Measurements from ENCODE around the gene ARID5B. TPM values are rescaled to one million over a fixed set of nuclear protein-coding genes. Genes with fewer than 3 reads are reported as not detected.

ARID5B gene
- total RNA-seq, 1 experiment from 2014 or later: 2.3 TPM

DNA sequence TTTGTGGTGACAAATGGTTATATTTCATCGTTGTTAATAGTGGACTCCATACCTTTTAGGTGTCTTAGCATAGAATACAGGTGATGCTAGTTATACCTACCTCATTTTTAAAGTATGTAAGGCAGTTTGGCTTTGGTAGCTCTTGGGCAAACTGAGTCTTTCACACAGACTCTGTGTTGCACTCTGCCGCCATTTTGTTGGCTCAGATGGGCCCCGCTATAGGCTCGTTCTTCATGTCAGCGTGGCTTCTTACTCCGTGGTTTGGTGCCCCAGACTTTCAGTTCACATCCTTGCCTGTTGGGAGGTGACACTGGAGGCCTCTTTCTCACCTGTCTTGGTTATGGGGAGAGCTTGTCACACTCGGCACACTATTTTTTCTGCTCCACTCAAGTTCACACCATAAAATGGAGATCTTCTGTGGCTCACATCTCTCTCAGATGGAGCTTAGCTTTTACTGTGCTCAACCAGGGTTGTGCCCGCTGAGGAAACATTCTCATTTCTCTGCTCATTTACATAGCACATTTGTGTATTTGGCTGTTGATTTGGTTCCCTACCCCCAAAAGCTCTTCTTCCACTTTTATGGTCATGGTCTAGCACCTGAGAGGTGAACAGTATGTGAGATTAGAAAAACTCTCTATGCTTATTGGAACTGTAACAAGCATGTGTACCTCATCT lies 178.5 kb downstream of the ARID5B start (continued):
- TF ChIP-seq, protein P1, sequence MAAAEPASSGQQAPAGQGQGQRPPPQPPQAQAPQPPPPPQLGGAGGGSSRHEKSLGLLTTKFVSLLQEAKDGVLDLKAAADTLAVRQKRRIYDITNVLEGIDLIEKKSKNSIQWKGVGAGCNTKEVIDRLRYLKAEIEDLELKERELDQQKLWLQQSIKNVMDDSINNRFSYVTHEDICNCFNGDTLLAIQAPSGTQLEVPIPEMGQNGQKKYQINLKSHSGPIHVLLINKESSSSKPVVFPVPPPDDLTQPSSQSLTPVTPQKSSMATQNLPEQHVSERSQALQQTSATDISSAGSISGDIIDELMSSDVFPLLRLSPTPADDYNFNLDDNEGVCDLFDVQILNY (CRISPR knock-in tag; IDR thresholded peaks at IDR 0.05): no peak
- no peak for TF ChIP-seq TP53 (CRISPR knock-in tag; IDR thresholded peaks at IDR 0.05)
- TF ChIP-seq EMX1 (CRISPR knock-in tag; IDR thresholded peaks at IDR 0.05): no peak
- TF ChIP-seq NFE2L1 (CRISPR knock-in tag; IDR thresholded peaks at IDR 0.05): no peak
- TF ChIP-seq ZBTB21 (CRISPR knock-in tag; IDR thresholded peaks at IDR 0.05; ENCODE audit: borderline replicate concordance): no peak
- TF ChIP-seq, protein P2, sequence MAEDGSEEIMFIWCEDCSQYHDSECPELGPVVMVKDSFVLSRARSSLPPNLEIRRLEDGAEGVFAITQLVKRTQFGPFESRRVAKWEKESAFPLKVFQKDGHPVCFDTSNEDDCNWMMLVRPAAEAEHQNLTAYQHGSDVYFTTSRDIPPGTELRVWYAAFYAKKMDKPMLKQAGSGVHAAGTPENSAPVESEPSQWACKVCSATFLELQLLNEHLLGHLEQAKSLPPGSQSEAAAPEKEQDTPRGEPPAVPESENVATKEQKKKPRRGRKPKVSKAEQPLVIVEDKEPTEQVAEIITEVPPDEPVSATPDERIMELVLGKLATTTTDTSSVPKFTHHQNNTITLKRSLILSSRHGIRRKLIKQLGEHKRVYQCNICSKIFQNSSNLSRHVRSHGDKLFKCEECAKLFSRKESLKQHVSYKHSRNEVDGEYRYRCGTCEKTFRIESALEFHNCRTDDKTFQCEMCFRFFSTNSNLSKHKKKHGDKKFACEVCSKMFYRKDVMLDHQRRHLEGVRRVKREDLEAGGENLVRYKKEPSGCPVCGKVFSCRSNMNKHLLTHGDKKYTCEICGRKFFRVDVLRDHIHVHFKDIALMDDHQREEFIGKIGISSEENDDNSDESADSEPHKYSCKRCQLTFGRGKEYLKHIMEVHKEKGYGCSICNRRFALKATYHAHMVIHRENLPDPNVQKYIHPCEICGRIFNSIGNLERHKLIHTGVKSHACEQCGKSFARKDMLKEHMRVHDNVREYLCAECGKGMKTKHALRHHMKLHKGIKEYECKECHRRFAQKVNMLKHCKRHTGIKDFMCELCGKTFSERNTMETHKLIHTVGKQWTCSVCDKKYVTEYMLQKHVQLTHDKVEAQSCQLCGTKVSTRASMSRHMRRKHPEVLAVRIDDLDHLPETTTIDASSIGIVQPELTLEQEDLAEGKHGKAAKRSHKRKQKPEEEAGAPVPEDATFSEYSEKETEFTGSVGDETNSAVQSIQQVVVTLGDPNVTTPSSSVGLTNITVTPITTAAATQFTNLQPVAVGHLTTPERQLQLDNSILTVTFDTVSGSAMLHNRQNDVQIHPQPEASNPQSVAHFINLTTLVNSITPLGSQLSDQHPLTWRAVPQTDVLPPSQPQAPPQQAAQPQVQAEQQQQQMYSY (CRISPR knock-in tag; IDR thresholded peaks at IDR 0.05): no peak

DNA sequence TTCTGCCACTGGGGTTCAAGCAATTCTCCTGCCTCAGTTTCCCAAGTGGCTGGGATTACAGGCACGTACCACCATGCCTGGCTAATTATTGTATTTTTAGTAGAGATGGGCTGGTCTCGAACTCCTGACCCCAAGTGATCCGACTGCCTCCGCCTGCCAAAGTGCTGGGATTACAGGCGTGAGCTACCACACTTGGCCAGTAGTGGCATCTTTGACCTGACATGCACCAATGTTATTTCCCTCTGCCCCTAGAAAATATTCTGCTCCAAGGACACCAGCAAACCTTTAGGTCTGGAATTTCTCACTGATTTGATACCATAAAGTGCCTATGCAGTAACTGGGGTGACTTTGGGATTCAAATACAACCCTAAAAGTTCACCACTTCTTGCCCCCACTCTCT lies 179.4 kb downstream of the ARID5B start:
- no peak for TF ChIP-seq ZNF671 (CRISPR knock-in tag; IDR thresholded peaks at IDR 0.05)
- TF ChIP-seq, protein P3, sequence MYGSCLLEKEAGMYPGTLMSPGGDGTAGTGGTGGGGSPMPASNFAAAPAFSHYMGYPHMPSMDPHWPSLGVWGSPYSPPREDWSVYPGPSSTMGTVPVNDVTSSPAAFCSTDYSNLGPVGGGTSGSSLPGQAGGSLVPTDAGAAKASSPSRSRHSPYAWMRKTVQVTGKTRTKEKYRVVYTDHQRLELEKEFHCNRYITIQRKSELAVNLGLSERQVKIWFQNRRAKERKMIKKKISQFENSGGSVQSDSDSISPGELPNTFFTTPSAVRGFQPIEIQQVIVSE (CRISPR knock-in tag; IDR thresholded peaks at IDR 0.05; ENCODE audit: borderline replicate concordance): no peak
- no peak for TF ChIP-seq NFE2L1 (CRISPR knock-in tag; IDR thresholded peaks at IDR 0.05)
- no peak for TF ChIP-seq FOXJ3 (CRISPR knock-in tag; IDR thresholded peaks at IDR 0.05; ENCODE audit: borderline replicate concordance)
- TF ChIP-seq, protein P4, sequence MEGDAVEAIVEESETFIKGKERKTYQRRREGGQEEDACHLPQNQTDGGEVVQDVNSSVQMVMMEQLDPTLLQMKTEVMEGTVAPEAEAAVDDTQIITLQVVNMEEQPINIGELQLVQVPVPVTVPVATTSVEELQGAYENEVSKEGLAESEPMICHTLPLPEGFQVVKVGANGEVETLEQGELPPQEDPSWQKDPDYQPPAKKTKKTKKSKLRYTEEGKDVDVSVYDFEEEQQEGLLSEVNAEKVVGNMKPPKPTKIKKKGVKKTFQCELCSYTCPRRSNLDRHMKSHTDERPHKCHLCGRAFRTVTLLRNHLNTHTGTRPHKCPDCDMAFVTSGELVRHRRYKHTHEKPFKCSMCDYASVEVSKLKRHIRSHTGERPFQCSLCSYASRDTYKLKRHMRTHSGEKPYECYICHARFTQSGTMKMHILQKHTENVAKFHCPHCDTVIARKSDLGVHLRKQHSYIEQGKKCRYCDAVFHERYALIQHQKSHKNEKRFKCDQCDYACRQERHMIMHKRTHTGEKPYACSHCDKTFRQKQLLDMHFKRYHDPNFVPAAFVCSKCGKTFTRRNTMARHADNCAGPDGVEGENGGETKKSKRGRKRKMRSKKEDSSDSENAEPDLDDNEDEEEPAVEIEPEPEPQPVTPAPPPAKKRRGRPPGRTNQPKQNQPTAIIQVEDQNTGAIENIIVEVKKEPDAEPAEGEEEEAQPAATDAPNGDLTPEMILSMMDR (IDR thresholded peaks at IDR 0.05): no peak
- TF ChIP-seq ZNF232 (CRISPR knock-in tag; IDR thresholded peaks at IDR 0.05): no peak
- TF ChIP-seq FOXK1 (CRISPR knock-in tag; IDR thresholded peaks at IDR 0.05): no peak
- TF ChIP-seq ZNF396 (CRISPR knock-in tag; IDR thresholded peaks at IDR 0.05; ENCODE audit: borderline replicate concordance): no peak
- DNase-seq (ENCODE audit: low spot score) (no peak), ATAC-seq (peak; percentile 55; the same call in 1 of the 2 replicates)
- no peak overlapping the region for H3K4me3 Mint-ChIP-seq
- no peaks in the 10 kb centered on the region for H3K4me1 Mint-ChIP-seq
- H3K9me3 Mint-ChIP-seq: no peaks in the 10 kb centered on the region
- H3K27ac Mint-ChIP-seq: no peak overlapping the region
- H3K27me3 Mint-ChIP-seq (ENCODE audit: low read depth): no peaks in the 10 kb centered on the region
- ChIA-PET CTCF (interaction anchor here (0.6 kb wide), 1 partner anchor 177 kb away, joined by 3 read pairs; no protein-coding TSS in a partner anchor), POLR2A (no interaction called here)
- H3K36me3 Mint-ChIP-seq: no peaks in the 10 kb centered on the region

DNA sequence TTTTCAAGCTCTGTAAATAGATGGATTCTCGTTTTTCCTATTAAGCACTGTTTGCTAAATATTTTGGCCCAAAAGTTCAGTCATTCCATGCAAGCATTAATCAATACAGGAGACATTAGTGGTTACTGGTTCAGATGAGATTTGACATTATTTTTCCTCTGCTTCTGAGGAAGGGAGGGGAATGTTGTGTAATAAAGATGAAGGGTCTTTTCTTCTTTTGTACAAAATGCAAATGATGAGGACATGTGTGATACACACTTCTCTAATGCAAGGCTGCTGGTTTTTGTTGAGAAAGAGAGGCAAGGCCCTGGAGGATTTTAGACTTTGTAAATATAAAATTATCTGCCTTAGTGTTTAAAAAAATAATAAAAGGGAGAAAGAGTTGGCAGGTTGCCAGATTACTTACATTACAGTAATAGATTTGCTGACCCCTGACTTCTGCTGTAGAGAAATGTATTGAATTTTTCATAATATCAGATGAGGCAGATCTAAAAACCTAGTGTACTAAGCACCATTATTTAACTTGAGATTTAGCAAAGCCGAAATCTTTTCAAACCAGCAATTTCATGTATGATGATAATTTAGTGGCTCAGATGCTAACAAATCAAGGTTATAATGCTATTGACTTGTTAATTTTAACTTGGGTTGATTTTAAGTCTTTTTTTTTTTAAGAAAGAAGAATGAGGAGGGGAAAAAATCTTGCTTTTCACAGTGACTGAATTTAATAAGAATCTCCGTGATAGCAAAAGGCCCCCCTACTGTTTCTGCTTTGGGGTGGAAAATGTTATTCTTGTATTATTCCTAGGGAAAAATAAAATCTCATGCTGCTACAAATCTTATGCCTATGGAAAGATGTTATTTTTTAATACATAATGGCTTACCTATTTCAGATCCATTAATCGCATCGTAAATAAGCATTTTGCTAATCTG lies 180.1 kb downstream of the ARID5B start:
- ChIA-PET POLR2A (no interaction called here), CTCF (interaction anchor here (0.5 to 0.6 kb wide), 2 partner anchors 38 to 178 kb away, joined by 3 to 4 read pairs; no protein-coding TSS in a partner anchor)
- no peaks in the 10 kb centered on the region for H3K27me3 Mint-ChIP-seq (ENCODE audit: low read depth)
- no peak for TF ChIP-seq JAZF1 (CRISPR knock-in tag; IDR thresholded peaks at IDR 0.05)
- no peak for TF ChIP-seq ZNF396 (CRISPR knock-in tag; IDR thresholded peaks at IDR 0.05; ENCODE audit: borderline replicate concordance)
- TF ChIP-seq, protein P5, sequence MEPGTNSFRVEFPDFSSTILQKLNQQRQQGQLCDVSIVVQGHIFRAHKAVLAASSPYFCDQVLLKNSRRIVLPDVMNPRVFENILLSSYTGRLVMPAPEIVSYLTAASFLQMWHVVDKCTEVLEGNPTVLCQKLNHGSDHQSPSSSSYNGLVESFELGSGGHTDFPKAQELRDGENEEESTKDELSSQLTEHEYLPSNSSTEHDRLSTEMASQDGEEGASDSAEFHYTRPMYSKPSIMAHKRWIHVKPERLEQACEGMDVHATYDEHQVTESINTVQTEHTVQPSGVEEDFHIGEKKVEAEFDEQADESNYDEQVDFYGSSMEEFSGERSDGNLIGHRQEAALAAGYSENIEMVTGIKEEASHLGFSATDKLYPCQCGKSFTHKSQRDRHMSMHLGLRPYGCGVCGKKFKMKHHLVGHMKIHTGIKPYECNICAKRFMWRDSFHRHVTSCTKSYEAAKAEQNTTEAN (CRISPR knock-in tag; IDR thresholded peaks at IDR 0.05): no peak
- TF ChIP-seq, protein P6, sequence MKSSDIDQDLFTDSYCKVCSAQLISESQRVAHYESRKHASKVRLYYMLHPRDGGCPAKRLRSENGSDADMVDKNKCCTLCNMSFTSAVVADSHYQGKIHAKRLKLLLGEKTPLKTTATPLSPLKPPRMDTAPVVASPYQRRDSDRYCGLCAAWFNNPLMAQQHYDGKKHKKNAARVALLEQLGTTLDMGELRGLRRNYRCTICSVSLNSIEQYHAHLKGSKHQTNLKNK (CRISPR knock-in tag; IDR thresholded peaks at IDR 0.05): no peak
- H3K27ac Mint-ChIP-seq: no peak overlapping the region
- no peaks in the 10 kb centered on the region for H3K36me3 Mint-ChIP-seq
- H3K4me1 Mint-ChIP-seq: no peaks in the 10 kb centered on the region
- no peak overlapping the region for H3K4me3 Mint-ChIP-seq
- DNase-seq (ENCODE audit: low spot score) (no peak), ATAC-seq (no peak)
- H3K9me3 Mint-ChIP-seq: no peaks in the 10 kb centered on the region

All from WTC11 (cell line).